ENCODE data around the gene PADI1. TPM values are rescaled to one million over a fixed set of nuclear protein-coding genes. Genes with fewer than 3 reads are reported as not detected.

Gene PADI1
- total RNA-seq, 2 donors from 2014 or later, result 1.2 TPM; not detected in 1

GRCh38 chr1:17258758-17259130 lies 53.8 kb downstream of the PADI1 start:
- H3K4me3 ChIP-seq, result no peak overlapping the region
- DNase-seq (ENCODE audit: low spot score), result no peak
- no peak for TF ChIP-seq CTCF (IDR thresholded peaks at IDR 0.05)
- H3K4me1 ChIP-seq (ENCODE audit: control insufficient read depth in 1 of 2, low read depth in 2 of 2), result no peaks in the 10 kb centered on the region
- H3K9me3 ChIP-seq, result no peaks in the 10 kb centered on the region
- H3K27ac ChIP-seq, result no peak overlapping the region
- ATAC-seq (ENCODE audit: insufficient number of reproducible peaks, low FRiP score, low read depth), result no peak
- no peaks in the 10 kb centered on the region for H3K27me3 ChIP-seq (replicated peaks; ENCODE audit: insufficient read depth)
- no peaks in the 10 kb centered on the region for H3K36me3 ChIP-seq

GRCh38 chr1:17259233-17259873 lies 54.4 kb downstream of the PADI1 start:
- Histone ChIP-seq H3K4me3 (no peak overlapping the region), H3K27me3 (replicated peaks; ENCODE audit: insufficient read depth) (no peaks in the 10 kb centered on the region), H3K4me1 (ENCODE audit: control insufficient read depth in 1 of 2, low read depth in 2 of 2) (no peaks in the 10 kb centered on the region), H3K36me3 (no peaks in the 10 kb centered on the region), H3K27ac (no peak overlapping the region), H3K9me3 (no peaks in the 10 kb centered on the region)
- TF ChIP-seq CTCF (IDR thresholded peaks at IDR 0.05), result no peak
- DNase-seq (ENCODE audit: low spot score) (no peak), ATAC-seq (ENCODE audit: insufficient number of reproducible peaks, low FRiP score, low read depth) (no peak)

GRCh38 chr1:17260264-17260663 lies 55.3 kb downstream of the PADI1 start:
- no peak for ATAC-seq (ENCODE audit: insufficient number of reproducible peaks, low FRiP score, low read depth)
- no peak for DNase-seq (ENCODE audit: low spot score)
- Histone ChIP-seq H3K27ac (no peak overlapping the region), H3K4me3 (no peak overlapping the region), H3K4me1 (ENCODE audit: control insufficient read depth in 1 of 2, low read depth in 2 of 2) (no peaks in the 10 kb centered on the region), H3K36me3 (no peaks in the 10 kb centered on the region), H3K9me3 (no peaks in the 10 kb centered on the region), H3K27me3 (replicated peaks; ENCODE audit: insufficient read depth) (no peaks in the 10 kb centered on the region)
- TF ChIP-seq CTCF (IDR thresholded peaks at IDR 0.05), result no peak

GRCh38 chr1:17260738-17261137 lies 55.8 kb downstream of the PADI1 start:
- H3K4me3 ChIP-seq, result no peak overlapping the region
- no peak for TF ChIP-seq CTCF (IDR thresholded peaks at IDR 0.05)
- no peaks in the 10 kb centered on the region for H3K4me1 ChIP-seq (ENCODE audit: control insufficient read depth in 1 of 2, low read depth in 2 of 2)
- ATAC-seq (ENCODE audit: insufficient number of reproducible peaks, low FRiP score, low read depth) (no peak), DNase-seq (ENCODE audit: low spot score) (no peak)
- no peaks in the 10 kb centered on the region for H3K27me3 ChIP-seq (replicated peaks; ENCODE audit: insufficient read depth)
- H3K36me3 ChIP-seq, result no peaks in the 10 kb centered on the region
- no peaks in the 10 kb centered on the region for H3K9me3 ChIP-seq
- no peak overlapping the region for H3K27ac ChIP-seq

GRCh38 chr1:17263936-17264335 lies 59.0 kb downstream of the PADI1 start:
- Histone ChIP-seq H3K27me3 (replicated peaks; ENCODE audit: insufficient read depth) (no peaks in the 10 kb centered on the region), H3K4me1 (ENCODE audit: control insufficient read depth in 1 of 2, low read depth in 2 of 2) (no peaks in the 10 kb centered on the region), H3K27ac (no peak overlapping the region), H3K4me3 (no peak overlapping the region), H3K9me3 (no peaks in the 10 kb centered on the region), H3K36me3 (no peaks in the 10 kb centered on the region)
- ATAC-seq (ENCODE audit: insufficient number of reproducible peaks, low FRiP score, low read depth) (no peak), DNase-seq (ENCODE audit: low spot score) (no peak)
- TF ChIP-seq CTCF (IDR thresholded peaks at IDR 0.05), result no peak
